Iris pigment epithelial cell (primary cell): Measurements from ENCODE around the gene NINJ2.
"Not testable (repeated sequence)": the region's sequence is repeated elsewhere in the genome, so short reads cannot be mapped to it uniquely, and the experiment has no call there.

Experiments used
- DNase-seq: peaks from one replicate; pipeline ENCODE4 v3.0.0-alpha.2; 2011; ENCODE audit warnings: low read depth

The NINJ2 gene

GRCh38 chr12:641321-641720 is 21.9 kb downstream of the NINJ2 start:
- DNase-seq = not testable (repeated sequence)

GRCh38 chr12:640773-641172 is 22.5 kb downstream of the NINJ2 start:
- no peak for DNase-seq

GRCh38 chr12:639988-640387 is 23.3 kb downstream of the NINJ2 start:
- DNase-seq = no peak

- no peak for DNase-seq
Observed at GRCh38 chr12:639566-639965, 23.7 kb downstream of the NINJ2 start.

GRCh38 chr12:638953-639557 is 24.2 kb downstream of the NINJ2 start:
- no peak for DNase-seq

GRCh38 chr12:636632-637031 is 26.6 kb downstream of the NINJ2 start:
- no peak for DNase-seq

GRCh38 chr12:633731-634130 is 29.5 kb downstream of the NINJ2 start:
- DNase-seq = no peak

- DNase-seq = peak; percentile 96
Observed at GRCh38 chr12:632102-632696, 31.0 kb downstream of the NINJ2 start.

- DNase-seq = no peak
Observed at GRCh38 chr12:630656-631632, 32.3 kb downstream of the NINJ2 start.

- DNase-seq = not testable (repeated sequence)
Observed at GRCh38 chr12:628742-629078, 34.5 kb downstream of the NINJ2 start.

- no peak for DNase-seq
Observed at GRCh38 chr12:627863-628741, 35.1 kb downstream of the NINJ2 start.

- DNase-seq = no peak
Observed at GRCh38 chr12:627285-627684, 36.0 kb downstream of the NINJ2 start.

- DNase-seq = no peak
Observed at GRCh38 chr12:625998-626397, 37.2 kb downstream of the NINJ2 start.

GRCh38 chr12:623865-624372 is 39.3 kb downstream of the NINJ2 start:
- no peak for DNase-seq

- no peak for DNase-seq
Observed at GRCh38 chr12:623172-623864, 39.9 kb downstream of the NINJ2 start.

- DNase-seq = no peak
Observed at GRCh38 chr12:622416-622815, 40.8 kb downstream of the NINJ2 start.

GRCh38 chr12:619346-619745 is 43.9 kb downstream of the NINJ2 start:
- DNase-seq = no peak

- DNase-seq = no peak
Observed at GRCh38 chr12:618605-619004, 44.6 kb downstream of the NINJ2 start.

- DNase-seq = peak; percentile 68
Observed at GRCh38 chr12:617304-617915, 45.8 kb downstream of the NINJ2 start.

GRCh38 chr12:615620-616019 is 47.6 kb downstream of the NINJ2 start:
- DNase-seq = no peak
